GM12865 (cell line): ENCODE data around the gene IFT52.

ENCODE experiments used
- DNase-seq: peaks from one replicate; pipeline ENCODE4 v3.0.0; 2010; ENCODE audit warnings: low read depth
- H3K4me3 ChIP-seq: 2 replicates; pipeline ENCODE4 v1.5.1; 2011; ENCODE audit warnings: mild to moderate bottlenecking, low read depth, low read length, control low read depth
- CTCF ChIP-seq: IDR thresholded peaks from 2 replicates; pipeline ENCODE4 v1.5.1; 2011; ENCODE audit warnings: low read length, control low read depth, low read depth, inconsistent platforms; ENCODE audit not compliant: insufficient read depth; ENCODE audit errors: missing control alignments

IFT52 gene

GRCh38 chr20:43669332-43669731, 78.6 kb downstream of the IFT52 start:
- no peak for TF ChIP-seq CTCF
- no peak for DNase-seq
- no peak overlapping the region for H3K4me3 ChIP-seq

DNA sequence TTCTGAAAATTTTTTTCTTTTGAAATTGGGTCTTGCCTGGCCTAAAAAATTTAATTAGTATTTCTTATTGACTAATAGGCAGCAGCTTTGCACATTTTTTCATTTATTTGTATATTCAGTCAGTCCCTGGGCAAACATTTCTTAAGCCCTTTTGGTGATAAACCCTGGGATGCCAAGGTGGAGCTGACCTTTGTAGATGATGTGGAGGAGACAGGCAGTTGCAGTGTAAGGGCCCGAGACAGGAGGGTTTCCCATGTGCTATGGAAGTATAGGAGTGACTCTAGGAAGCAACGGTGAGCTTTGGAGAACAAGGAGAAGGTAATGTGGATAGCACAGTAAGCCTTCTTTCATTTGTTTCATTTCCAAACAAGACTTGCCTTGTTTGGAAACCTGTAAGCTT, 79.7 kb downstream of the IFT52 start:
- no peak for TF ChIP-seq CTCF
- no peak for DNase-seq
- H3K4me3 ChIP-seq, result no peak overlapping the region

GRCh38 chr20:43676368-43676767, 85.6 kb downstream of the IFT52 start:
- H3K4me3 ChIP-seq, result no peak overlapping the region
- DNase-seq, result no peak
- TF ChIP-seq CTCF, result no peak

GRCh38 chr20:43680981-43681380, 90.2 kb downstream of the IFT52 start:
- peak; percentile 60 for DNase-seq
- TF ChIP-seq CTCF, result no peak
- peak overlapping the region; percentile 47 for H3K4me3 ChIP-seq

GRCh38 chr20:43681468-43681942, 90.8 kb downstream of the IFT52 start:
- peak overlapping the region; percentile 47 for H3K4me3 ChIP-seq
- TF ChIP-seq CTCF, result peak; percentile 46
- peak; percentile 78 for DNase-seq

DNA sequence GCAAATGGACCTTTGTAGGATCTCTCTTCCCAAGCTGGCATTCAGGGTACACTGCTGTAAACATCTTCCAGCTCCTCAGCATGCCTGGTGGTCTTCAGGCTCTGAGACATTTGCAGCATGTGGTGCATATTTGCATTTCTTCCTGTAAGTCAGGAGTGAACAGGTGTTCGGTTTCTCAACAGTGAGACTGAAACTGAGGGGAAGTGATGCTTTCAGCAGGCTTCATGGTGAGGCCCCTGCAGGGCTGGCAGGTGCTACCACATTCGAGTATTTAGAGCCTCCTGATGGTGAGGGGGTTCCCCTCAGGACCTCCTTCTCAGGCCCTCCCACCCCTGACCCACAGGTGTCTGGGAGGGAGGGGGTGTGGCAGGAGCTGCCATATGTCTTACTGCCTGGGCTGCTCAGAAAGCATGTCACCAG, 91.3 kb downstream of the IFT52 start:
- no peak for TF ChIP-seq CTCF
- H3K4me3 ChIP-seq, result peak overlapping the region; percentile 47
- DNase-seq, result peak; percentile 97

- peak overlapping the region; percentile 13 for H3K4me3 ChIP-seq
- TF ChIP-seq CTCF, result no peak
Observed at GRCh38 chr20:43682446-43682845, 91.7 kb downstream of the IFT52 start.

More at GRCh38 chr20:43682446-43682845, 91.7 kb downstream of the IFT52 start:
- DNase-seq, result peak; percentile 71
